HL-60 (cell line): ENCODE data around the gene PACRG.

ENCODE experiments used
- CTCF ChIP-seq: IDR thresholded peaks from one replicate; pipeline ENCODE4 v1.5.1; 2011; ENCODE audit warnings: low read length, control low read depth, inconsistent platforms; ENCODE audit not compliant: insufficient read depth
- GABPA ChIP-seq: IDR thresholded peaks from 2 replicates; pipeline ENCODE4 v1.6.1; 2012; ENCODE audit warnings: low read depth

GRCh38 chr6:163339466-163339865 lies 611.7 kb downstream of the PACRG start:
- TF ChIP-seq CTCF: no peak
- TF ChIP-seq GABPA: no peak
